Testis (tissue), 3 donors: ENCODE measurements around the gene ASB5. TPM values are rescaled to one million over a fixed set of nuclear protein-coding genes. Genes with fewer than 3 reads are reported as not detected.

ENCODE experiments used
- DNase-seq: peaks from one replicate; pipeline ENCODE4 v3.0.0-alpha.2; 2019
- H3K27ac ChIP-seq, 2 donors: fragments of 200-600 bp; sonication (generic); one replicate each; pipeline ENCODE4 v1.5.1; 2019
- H3K27me3 ChIP-seq: fragments of 200-600 bp; sonication (generic); one replicate; pipeline ENCODE4 v1.5.1; 2019
- H3K36me3 ChIP-seq: fragments of 200-600 bp; sonication (generic); one replicate; pipeline ENCODE4 v1.5.1; 2017; ENCODE audit warnings: low read depth; ENCODE audit errors: missing control alignments
- H3K4me1 ChIP-seq: fragments of 200-600 bp; sonication (generic); one replicate; pipeline ENCODE4 v1.5.1; 2019
- H3K4me3 ChIP-seq, 2 donors: fragments of 200-600 bp; sonication (generic); one replicate each; pipeline ENCODE4 v1.5.1; 2017 to 2019
- H3K9me3 ChIP-seq: fragments of 200-600 bp; sonication (generic); one replicate; pipeline ENCODE4 v1.5.1; 2017
- POLR2A ChIP-seq: fragments of 450-650 bp; IDR thresholded peaks from one replicate; pipeline ENCODE4 v1.6.1; 2017; ENCODE audit warnings: antibody characterized with exemption, mild to moderate bottlenecking, moderate library complexity
- WGBS, 2 donors: methylation state at CpG; one replicate each; pipeline ENCODE4 v1.1.5; 2018; 5-methylcytosine and 5-hydroxymethylcytosine counted together
- intact Hi-C: fragments of 100-400 bp; cut with DNase I; formaldehyde crosslinking; loops from one replicate; pipeline ENCODE4 v1.15.1; 2023; ENCODE audit warnings: low total_unique reads
- polyA plus RNA-seq: library from polyadenylated mRNA; stranded (reverse); fragments of 350-450 nt; fragmentation: Illumina TruSeq; extraction: RNeasy Lipid Tissue Mini Kit (QIAGEN cat#74804); gene quantifications from one replicate; pipeline ENCODE4 v1.2.3, GENCODE V29; 2014; ENCODE audit warnings: low read depth, low replicate concordance; ENCODE audit not compliant: insufficient read depth
- total RNA-seq, 2 donors: library from RNA; depleted of rRNA; stranded (reverse); fragments of >200 nt; gene quantifications; one replicate each; pipeline ENCODE4 v1.2.3, GENCODE V29; 2016
- TF ChIP-seq, protein P1 (sequence below), 3 experiments: fragments of 450-650 bp in 2 of 3; fragments of 200-600 bp in 1 of 3; sonication (generic) in 1 of 3; IDR thresholded peaks; one replicate each; pipeline ENCODE4 v1.5.1; 2016 to 2019; ENCODE audit warnings: antibody characterized with exemption in 3 of 3, mild to moderate bottlenecking in 2 of 3, moderate library complexity in 1 of 3

Gene ASB5
- total and polyA plus RNA-seq, 3 donors from 2014 or later: 0.99 to 8.3 (median 5.4) TPM

DNA sequence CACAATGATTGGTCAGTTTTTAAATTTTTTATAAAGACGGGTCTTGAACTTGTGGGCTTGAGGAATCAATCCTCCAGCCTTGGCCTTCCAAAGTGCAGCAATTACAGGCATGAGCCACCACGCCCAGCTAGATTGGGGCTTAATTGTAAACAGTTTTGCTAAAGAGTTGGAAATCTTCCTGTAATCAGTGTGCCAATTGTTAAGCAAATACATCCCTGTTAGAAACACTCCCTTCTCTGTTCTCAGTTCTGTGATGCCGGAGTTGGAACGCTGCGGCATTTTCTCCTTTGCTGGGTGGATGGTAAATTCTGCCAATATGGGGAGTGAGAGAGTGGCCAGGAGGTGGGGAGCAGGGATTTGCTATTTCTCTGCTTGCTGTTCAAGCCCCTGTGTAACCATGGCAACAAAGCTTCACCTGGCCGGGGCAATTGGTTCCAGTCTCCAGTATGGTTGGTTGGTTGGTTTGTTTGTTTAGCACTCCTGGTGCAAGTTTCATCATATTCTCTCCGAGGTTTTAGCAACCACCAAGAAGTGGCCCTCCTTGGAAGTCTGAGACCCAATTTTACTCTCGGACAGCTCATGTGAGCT is 70.6 kb downstream of the ASB5 start:
- Histone ChIP-seq H3K9me3 (no peaks in the 10 kb centered on the region), H3K4me1 (no peaks in the 10 kb centered on the region), H3K36me3 (no peaks in the 10 kb centered on the region), H3K27ac (no peak overlapping the region), H3K4me3 (no peak overlapping the region), H3K27me3 (no peaks in the 10 kb centered on the region)
- intact Hi-C loops: no loop called here
- no peak for DNase-seq
- 73 to 89% methylated on average over 8 of the region's 8 CpGs for WGBS, 2 donors
- TF ChIP-seq POLR2A: no peak
- TF ChIP-seq, protein P1, sequence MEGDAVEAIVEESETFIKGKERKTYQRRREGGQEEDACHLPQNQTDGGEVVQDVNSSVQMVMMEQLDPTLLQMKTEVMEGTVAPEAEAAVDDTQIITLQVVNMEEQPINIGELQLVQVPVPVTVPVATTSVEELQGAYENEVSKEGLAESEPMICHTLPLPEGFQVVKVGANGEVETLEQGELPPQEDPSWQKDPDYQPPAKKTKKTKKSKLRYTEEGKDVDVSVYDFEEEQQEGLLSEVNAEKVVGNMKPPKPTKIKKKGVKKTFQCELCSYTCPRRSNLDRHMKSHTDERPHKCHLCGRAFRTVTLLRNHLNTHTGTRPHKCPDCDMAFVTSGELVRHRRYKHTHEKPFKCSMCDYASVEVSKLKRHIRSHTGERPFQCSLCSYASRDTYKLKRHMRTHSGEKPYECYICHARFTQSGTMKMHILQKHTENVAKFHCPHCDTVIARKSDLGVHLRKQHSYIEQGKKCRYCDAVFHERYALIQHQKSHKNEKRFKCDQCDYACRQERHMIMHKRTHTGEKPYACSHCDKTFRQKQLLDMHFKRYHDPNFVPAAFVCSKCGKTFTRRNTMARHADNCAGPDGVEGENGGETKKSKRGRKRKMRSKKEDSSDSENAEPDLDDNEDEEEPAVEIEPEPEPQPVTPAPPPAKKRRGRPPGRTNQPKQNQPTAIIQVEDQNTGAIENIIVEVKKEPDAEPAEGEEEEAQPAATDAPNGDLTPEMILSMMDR (IDR thresholded peaks at IDR 0.05): no peak

GRCh38 chr4:176195184-176195978 is 73.6 kb downstream of the ASB5 start, which contains the start of gene SPATA4:
SPATA4 (minus strand) TSS chr4:176195585; CDS start chr4:176195562, 23 bp downstream.
- TF ChIP-seq POLR2A: no peak
- TF ChIP-seq, protein P1 (IDR thresholded peaks at IDR 0.05): no peak
- DNase-seq: peak; percentile 97
- intact Hi-C loops: no loop called here
- H3K4me3 ChIP-seq: peak within 1 kb of the TSS; percentile 64 to 76
- H3K9me3 ChIP-seq: no peaks in the 10 kb centered on the region
- no peaks in the 10 kb centered on the region for H3K36me3 ChIP-seq
- H3K27ac ChIP-seq: peak within 1 kb of the TSS; percentile 52 to 73
- H3K27me3 ChIP-seq: no peaks in the 10 kb centered on the region
- WGBS, 2 donors: 0% methylated on average over 44 of the region's 45 CpGs
- no peaks in the 10 kb centered on the region for H3K4me1 ChIP-seq

DNA sequence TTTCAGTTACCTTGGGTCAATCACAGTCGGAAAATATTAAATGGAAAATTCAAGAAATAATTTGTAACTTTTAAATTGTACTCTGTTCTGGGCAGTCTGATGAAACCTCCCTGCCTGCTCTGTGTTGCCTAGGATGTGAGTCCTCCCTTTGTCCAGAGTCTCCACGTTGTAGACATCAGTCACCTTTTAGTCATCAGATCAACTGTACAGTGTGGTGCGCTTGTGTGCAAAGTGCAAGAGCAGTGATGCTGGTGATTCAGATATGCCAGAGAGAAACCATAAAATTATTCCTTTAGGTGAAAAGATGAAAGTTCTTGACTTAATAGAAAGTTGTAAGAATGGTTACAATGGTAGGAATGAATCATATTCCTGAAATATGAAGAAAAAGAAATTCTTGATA is 75.1 kb downstream of the ASB5 start:
- 57 to 61% methylated on average over 3 of the region's 3 CpGs for WGBS, 2 donors
- TF ChIP-seq, protein P1 (IDR thresholded peaks at IDR 0.05): no peak
- no peak for TF ChIP-seq POLR2A
- Histone ChIP-seq H3K9me3 (no peaks in the 10 kb centered on the region), H3K27ac (no peak overlapping the region), H3K4me1 (no peaks in the 10 kb centered on the region), H3K27me3 (no peaks in the 10 kb centered on the region), H3K4me3 (no peak overlapping the region), H3K36me3 (no peaks in the 10 kb centered on the region)
- DNase-seq: no peak
- intact Hi-C loops: no loop called here

DNA sequence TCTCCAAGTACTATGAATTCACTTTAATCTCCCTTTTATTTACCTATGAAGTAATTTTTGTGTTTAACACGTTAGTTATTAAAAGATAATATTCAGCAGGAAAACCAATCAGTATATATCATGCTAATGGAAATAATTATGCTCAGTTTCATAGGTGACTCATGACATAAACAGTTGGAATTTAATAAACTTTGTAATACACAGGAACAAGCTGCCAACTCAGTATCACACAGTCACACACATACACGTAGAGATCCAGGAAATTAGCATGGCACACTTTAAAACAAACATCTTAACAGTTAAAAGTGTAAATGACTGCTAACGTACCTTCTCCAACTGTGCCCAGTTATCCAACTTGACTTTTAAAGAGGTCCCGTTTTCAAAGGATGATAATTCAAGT is 75.9 kb downstream of the ASB5 start:
- Histone ChIP-seq H3K4me3 (no peak overlapping the region), H3K36me3 (no peaks in the 10 kb centered on the region)
- 50% methylated on average over 4 of the region's 4 CpGs for WGBS, 2 donors

More for the DNA sequence above, 75.9 kb downstream of the ASB5 start:
- intact Hi-C loops: no loop called here
- Histone ChIP-seq H3K4me1 (no peaks in the 10 kb centered on the region), H3K27ac (no peak overlapping the region), H3K9me3 (no peaks in the 10 kb centered on the region), H3K27me3 (no peaks in the 10 kb centered on the region)
- TF ChIP-seq POLR2A: no peak
- TF ChIP-seq, protein P1 (IDR thresholded peaks at IDR 0.05): no peak
- no peak for DNase-seq
